CD14-positive monocyte (primary cell): ENCODE results near the gene ATP13A3. TPM values are rescaled to one million over a fixed set of nuclear protein-coding genes. Genes with fewer than 3 reads are reported as not detected.

Experiments used
- DNase-seq, 3 donors: peaks; one replicate each; pipeline ENCODE4 v3.0.0-alpha.2; 2011 to 2022
- H2AFZ ChIP-seq: 2 replicates; pipeline ENCODE4 v1.6.0; 2012; ENCODE audit warnings: mild to moderate bottlenecking, low read depth, low read length, inconsistent platforms; ENCODE audit not compliant: insufficient read depth, poor library complexity, severe bottlenecking
- H3K27ac ChIP-seq, 2 donors: 1 replicate in 1 of 2; 2 replicates in 1 of 2; pipeline ENCODE4 v1.5.1; 2012 to 2013; ENCODE audit warnings: low read length in 2 of 2, control low read depth in 1 of 2, inconsistent platforms in 1 of 2, low read depth in 1 of 2, mild to moderate bottlenecking in 1 of 2
- H3K27me3 ChIP-seq, 2 donors: one replicate each; pipeline versions ENCODE4 v1.6.0 to v1.6.1; 2011 to 2013; ENCODE audit warnings: low read length in 2 of 2; ENCODE audit not compliant: control insufficient read depth in 2 of 2, insufficient read depth in 2 of 2
- H3K36me3 ChIP-seq, 2 donors: replicated peaks in 1 of 2; 1 replicate in 1 of 2; 2 replicates in 1 of 2; pipeline versions ENCODE4 v1.5.1 to v1.6.1; 2012 to 2013; ENCODE audit warnings: low read length in 2 of 2, control low read depth in 1 of 2, inconsistent platforms in 1 of 2, mild to moderate bottlenecking in 1 of 2; ENCODE audit not compliant: insufficient read depth in 2 of 2, control insufficient read depth in 1 of 2
- H3K4me1 ChIP-seq, 2 donors: 1 replicate in 1 of 2; 2 replicates in 1 of 2; pipeline versions ENCODE4 v1.5.1 to v1.6.1; 2012 to 2013; ENCODE audit warnings: low read length in 2 of 2, control low read depth in 1 of 2, inconsistent platforms in 1 of 2, mild to moderate bottlenecking in 1 of 2, moderate library complexity in 1 of 2; ENCODE audit not compliant: insufficient read depth in 2 of 2, control insufficient read depth in 1 of 2
- H3K4me2 ChIP-seq: replicated peaks from 2 replicates; pipeline ENCODE3; 2012; ENCODE audit warnings: low read length, moderate library complexity, mild to moderate bottlenecking; ENCODE audit not compliant: poor library complexity, severe bottlenecking; ENCODE audit errors: extremely low read depth
- H3K4me3 ChIP-seq, 3 experiments: fragments of 200-600 bp in 1 of 3; sonication (generic) in 1 of 3; replicated peaks in 1 of 3; 1 replicate in 2 of 3; 2 replicates in 1 of 3; pipeline ENCODE4 v1.5.1; 2011 to 2013; ENCODE audit warnings: low read length in 3 of 3, mild to moderate bottlenecking in 3 of 3, control low read depth in 2 of 3, low read depth in 2 of 3, inconsistent platforms in 1 of 3, moderate library complexity in 1 of 3
- H3K79me2 ChIP-seq: 2 replicates; pipeline ENCODE4 v1.6.0; 2012; ENCODE audit warnings: mild to moderate bottlenecking, control low read depth, inconsistent platforms, low read length, moderate library complexity; ENCODE audit not compliant: insufficient read depth
- H3K9ac ChIP-seq: 2 replicates; pipeline ENCODE4 v1.6.0; 2017; ENCODE audit warnings: low read length, mild to moderate bottlenecking; ENCODE audit not compliant: insufficient read depth, poor library complexity, severe bottlenecking
- H3K9me3 ChIP-seq, 2 donors: replicated peaks in 1 of 2; 1 replicate in 1 of 2; 2 replicates in 1 of 2; pipeline versions ENCODE4 v1.5.1 to v1.6.1; 2012 to 2013; ENCODE audit warnings: low read length in 2 of 2, control low read depth in 1 of 2; ENCODE audit not compliant: control insufficient read depth in 1 of 2, insufficient read depth in 1 of 2
- H4K20me1 ChIP-seq: 2 replicates; pipeline ENCODE4 v1.6.0; 2012; ENCODE audit warnings: mild to moderate bottlenecking, low read length, control low read depth, moderate library complexity; ENCODE audit not compliant: insufficient read depth
- H3K27ac Mint-ChIP-seq, 7 donors: one replicate each; pipeline ENCODE4 v1.8.0; 2020; ENCODE audit warnings: mild to moderate bottlenecking in 7 of 7, mixed read lengths in 7 of 7, moderate library complexity in 6 of 7, inconsistent platforms in 2 of 7
- H3K27me3 Mint-ChIP-seq, 3 donors: one replicate each; pipeline ENCODE4 v1.8.0; 2021 to 2022; ENCODE audit warnings: low read depth in 3 of 3, mild to moderate bottlenecking in 3 of 3, mixed read lengths in 3 of 3, moderate library complexity in 3 of 3, inconsistent platforms in 1 of 3
- H3K36me3 Mint-ChIP-seq, 2 donors: one replicate each; pipeline ENCODE4 v1.8.0; 2020; ENCODE audit warnings: mixed read lengths in 2 of 2, inconsistent platforms in 1 of 2, mild to moderate bottlenecking in 1 of 2
- H3K4me1 Mint-ChIP-seq: one replicate; pipeline ENCODE4 v1.8.0; 2020; ENCODE audit warnings: mild to moderate bottlenecking, mixed read lengths
- H3K4me3 Mint-ChIP-seq, 2 donors: one replicate each; pipeline ENCODE4 v1.8.0; 2020; ENCODE audit warnings: mild to moderate bottlenecking in 2 of 2, mixed read lengths in 2 of 2, moderate library complexity in 1 of 2
- H3K9me3 Mint-ChIP-seq, 7 donors: one replicate each; pipeline ENCODE4 v1.8.0; 2020 to 2022; ENCODE audit warnings: mixed read lengths in 7 of 7, mild to moderate bottlenecking in 6 of 7, moderate library complexity in 6 of 7, inconsistent platforms in 2 of 7
- CTCF ChIP-seq: fragments of 200-600 bp; IDR thresholded peaks from one replicate; pipeline ENCODE4 v1.8.0; 2022; ENCODE audit warnings: antibody characterized with exemption, mild to moderate bottlenecking
- WGBS: methylation state at CpG from one replicate; pipeline ENCODE4 v1.1.5; 2013; ENCODE audit warnings: missing lambda C conversion rate; ENCODE audit not compliant: insufficient coverage; 5-methylcytosine and 5-hydroxymethylcytosine counted together
- intact Hi-C, 2 donors: fragments of 100-400 bp; cut with micrococcal nuclease; formaldehyde crosslinking; loops; one replicate each; pipeline versions ENCODE4 v1.15.0 to v1.15.1; 2023
- polyA plus RNA-seq, 3 donors: library from polyadenylated mRNA; depleted of rRNA in 1 of 3; unstranded in 2 of 3; stranded (reverse) in 1 of 3; fragments of 300-500 nt in 2 of 3; fragments of >200 nt in 1 of 3; fragmentation: Illumina TruSeq in 2 of 3; gene quantifications; 1 replicate in 2 of 3; 2 replicates in 1 of 3; pipeline ENCODE4 v1.2.3, GENCODE V29; 2012 to 2021

ATP13A3 gene
- polyA plus RNA-seq, 3 donors: 4.7 to 19.5 (median 5.2) TPM

- WGBS: 93% methylated on average over 17 of the region's 20 CpGs
Measured at GRCh38 chr3:194382196-194382891, 104.5 kb downstream of the ATP13A3 start.

GRCh38 chr3:194381460-194381875, 105.3 kb downstream of the ATP13A3 start:
- H3K79me2 ChIP-seq: no peaks in the 10 kb centered on the region
- intact Hi-C loops: no loop called here
- Mint-ChIP-seq H3K4me1 (no peaks in the 10 kb centered on the region), H3K4me3 (no peak overlapping the region), H3K36me3 (no peaks in the 10 kb centered on the region), H3K27me3 (peaks cover 14 to 29% (median 20%) of the 10 kb centered on the region in 3 donors), H3K27ac (no peak overlapping the region), H3K9me3 (no peaks in the 10 kb centered on the region)
- no peaks in the 10 kb centered on the region for H3K36me3 ChIP-seq
- H3K27ac ChIP-seq: no peak overlapping the region
- H2AFZ ChIP-seq: no peak overlapping the region
- H3K27me3 ChIP-seq: no peaks in the 10 kb centered on the region
- TF ChIP-seq CTCF: no peak
- DNase-seq: no peak
- no peaks in the 10 kb centered on the region for H3K4me1 ChIP-seq
- no peak overlapping the region for H3K4me2 ChIP-seq
- H3K4me3 ChIP-seq: no peak overlapping the region
- 82% methylated on average over 17 of the region's 17 CpGs for WGBS
- no peaks in the 10 kb centered on the region for H4K20me1 ChIP-seq
- no peak overlapping the region for H3K9ac ChIP-seq
- H3K9me3 ChIP-seq: no peaks in the 10 kb centered on the region

More at GRCh38 chr3:194382196-194382891, 104.5 kb downstream of the ATP13A3 start:
- H3K27me3 Mint-ChIP-seq: peaks cover 14 to 20% (median 15%) of the 10 kb centered on the region in 3 donors
- Histone ChIP-seq H3K36me3 (no peaks in the 10 kb centered on the region), H2AFZ (no peak overlapping the region), H3K9ac (no peak overlapping the region), H3K27ac (no peak overlapping the region), H3K9me3 (no peaks in the 10 kb centered on the region), H3K79me2 (no peaks in the 10 kb centered on the region), H4K20me1 (no peaks in the 10 kb centered on the region), H3K4me3 (no peak overlapping the region), H3K4me1 (no peaks in the 10 kb centered on the region), H3K27me3 (no peaks in the 10 kb centered on the region), H3K4me2 (no peak overlapping the region)
- H3K4me1 Mint-ChIP-seq: peaks cover 2% of the 10 kb centered on the region
- H3K4me3 Mint-ChIP-seq: no peak overlapping the region
- intact Hi-C loops: no loop called here
- H3K9me3 Mint-ChIP-seq: no peaks in the 10 kb centered on the region
- no peaks in the 10 kb centered on the region for H3K36me3 Mint-ChIP-seq
- no peak overlapping the region for H3K27ac Mint-ChIP-seq
- DNase-seq: no peak
- no peak for TF ChIP-seq CTCF
